HG03066 (cell line): ENCODE data around the gene PANX3.
A peak's percentile ranks its signal among the peaks of the same experiment; 100 is the strongest.

Experiments
- ATAC-seq: cut with Tn5 transposase; IDR thresholded peaks from one replicate; pipeline ENCODE4 v1.9.1; 2021; ENCODE audit warnings: low read depth; ENCODE audit not compliant: unreplicated experiment

Gene PANX3

GRCh38 chr11:124656774-124657630, 45.8 kb downstream of the PANX3 start:
- ATAC-seq, result no peak

- ATAC-seq, result no peak
Observed at GRCh38 chr11:124657904-124658303, 46.7 kb downstream of the PANX3 start.

- ATAC-seq, result no peak
Observed at GRCh38 chr11:124658501-124658900, 47.3 kb downstream of the PANX3 start.

GRCh38 chr11:124658986-124659385, 47.8 kb downstream of the PANX3 start:
- no peak for ATAC-seq

- ATAC-seq, result no peak
Observed at GRCh38 chr11:124661553-124661952, 50.3 kb downstream of the PANX3 start.

- no peak for ATAC-seq
Observed at GRCh38 chr11:124662106-124662505, 50.9 kb downstream of the PANX3 start.

- ATAC-seq, result no peak
Observed at GRCh38 chr11:124663861-124664260, 52.6 kb downstream of the PANX3 start.

- ATAC-seq, result no peak
Observed at GRCh38 chr11:124667601-124668000, 56.4 kb downstream of the PANX3 start.

- peak; percentile 44 for ATAC-seq
Observed at GRCh38 chr11:124669193-124669592, 58.0 kb downstream of the PANX3 start.
